OCI-LY3 (cell line): ENCODE measurements around the gene LDB2.

Experiments
- CTCF ChIP-seq: fragments of 200-600, 300-600 bp; sonication (generic); IDR thresholded peaks from 2 replicates; pipeline ENCODE4 v1.5.1; 2014; ENCODE audit warnings: antibody characterized with exemption, low read length, low read depth
- EZH2phosphoT487 ChIP-seq: fragments of 200-600 bp; shearing (Covaris generic); IDR thresholded peaks from 2 replicates; pipeline ENCODE4 v1.6.1; 2018; ENCODE audit warnings: antibody characterized with exemption, mixed run types, low read depth

GRCh38 chr4:16809943-16810342 lies 88.5 kb downstream of the LDB2 start:
- no peak for TF ChIP-seq CTCF
- TF ChIP-seq EZH2phosphoT487 = no peak
